Activated T-helper 17 cell treated with anti-CD3 and anti-CD28 coated beads, Interleukin-2, amount 50 U/mL, for 72 hours (primary cell): ENCODE results near the gene BMERB1. TPM values are rescaled to one million over a fixed set of nuclear protein-coding genes. Genes with fewer than 3 reads are reported as not detected.
A peak's percentile ranks its signal among the peaks of the same experiment; 100 is the strongest.

Experiments used
- ATAC-seq: fragments of 150-1000 bp; cut with Tn5 transposase; replicated peaks from 2 replicates; pipeline ENCODE4 v1.10.0; 2021; ENCODE audit warnings: mild to moderate bottlenecking, moderate library complexity
- H3K27ac Mint-ChIP-seq: one replicate; pipeline ENCODE4 v1.8.0; 2022; ENCODE audit warnings: mixed read lengths
- H3K27me3 Mint-ChIP-seq: one replicate; pipeline ENCODE4 v1.8.0; 2022; ENCODE audit warnings: mixed read lengths
- H3K36me3 Mint-ChIP-seq: one replicate; pipeline ENCODE4 v1.8.0; 2022; ENCODE audit warnings: low read depth, mild to moderate bottlenecking, mixed read lengths
- H3K4me1 Mint-ChIP-seq: one replicate; pipeline ENCODE4 v1.8.0; 2022; ENCODE audit warnings: mixed read lengths
- H3K4me3 Mint-ChIP-seq: one replicate; pipeline ENCODE4 v1.8.0; 2022; ENCODE audit warnings: mild to moderate bottlenecking, mixed read lengths
- H3K9me3 Mint-ChIP-seq: one replicate; pipeline ENCODE4 v1.8.0; 2022; ENCODE audit warnings: mixed read lengths
- total RNA-seq, 2 donors: library from RNA; stranded (reverse); gene quantifications; one replicate each; pipeline ENCODE4 v1.2.3, GENCODE V29; 2022

BMERB1 gene
- total RNA-seq, 2 donors from 2014 or later: 7.0 to 19.3 TPM

DNA sequence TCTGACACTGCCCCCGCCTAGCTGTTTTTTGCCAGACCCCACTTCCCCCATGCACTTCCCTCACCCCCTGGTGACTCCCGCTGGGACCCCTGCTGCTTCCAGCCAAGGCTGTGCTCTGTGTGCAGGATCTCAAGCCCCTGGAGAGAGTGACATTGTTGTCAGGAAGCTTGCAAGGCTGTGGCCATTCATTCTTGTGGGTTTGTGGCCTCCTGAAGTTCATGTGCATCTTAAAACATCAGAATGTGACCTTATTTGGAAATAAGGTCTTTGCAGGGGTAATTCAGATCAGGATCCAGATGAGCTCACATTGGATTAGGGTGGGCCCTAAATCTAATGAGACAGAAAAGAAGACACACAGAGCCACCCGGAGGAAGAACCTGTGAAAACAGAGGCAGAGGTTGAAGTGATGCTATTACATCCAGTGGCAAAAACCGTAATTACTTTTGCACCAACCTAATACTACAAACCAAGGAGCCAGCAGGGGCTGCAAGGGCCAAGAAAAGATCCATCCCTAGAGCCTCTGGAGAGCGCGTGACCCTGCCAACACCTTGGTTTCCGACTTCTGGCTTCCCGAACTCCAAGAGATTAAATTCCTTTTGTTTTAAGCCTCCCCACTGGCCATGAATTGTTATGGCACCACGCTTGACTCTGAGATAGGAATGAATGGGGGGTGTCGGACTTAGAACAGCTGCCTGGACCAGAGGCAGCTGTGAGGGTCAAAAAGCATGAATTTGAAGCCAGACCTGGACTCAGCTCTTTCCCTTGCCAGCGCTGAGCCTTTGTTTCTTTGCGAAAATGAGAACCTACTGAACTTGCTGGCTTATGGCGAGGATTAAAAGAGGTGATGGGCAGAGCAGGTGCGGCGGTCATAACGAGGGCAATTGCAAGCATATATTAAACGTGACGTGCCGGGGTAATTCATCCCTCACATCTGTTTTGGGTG, 75.5 kb downstream of the BMERB1 start:
- Mint-ChIP-seq H3K36me3 (no peaks in the 10 kb centered on the region), H3K4me3 (peak overlapping the region; percentile 50), H3K4me1 (peaks cover 8% of the 10 kb centered on the region), H3K9me3 (no peaks in the 10 kb centered on the region), H3K27ac (peak overlapping the region; percentile 79), H3K27me3 (no peaks in the 10 kb centered on the region)
- ATAC-seq: peak; percentile 37

GRCh38 chr16:15510992-15511391, 76.6 kb downstream of the BMERB1 start:
- Mint-ChIP-seq H3K4me3 (no peak overlapping the region), H3K27ac (no peak overlapping the region), H3K36me3 (no peaks in the 10 kb centered on the region), H3K27me3 (no peaks in the 10 kb centered on the region), H3K4me1 (peaks cover 8% of the 10 kb centered on the region), H3K9me3 (no peaks in the 10 kb centered on the region)
- no peak for ATAC-seq

- no peak for ATAC-seq
- peaks cover 8% of the 10 kb centered on the region for H3K4me1 Mint-ChIP-seq
- H3K27ac Mint-ChIP-seq: no peak overlapping the region
Observed at GRCh38 chr16:15511759-15512487, 77.5 kb downstream of the BMERB1 start.

DNA sequence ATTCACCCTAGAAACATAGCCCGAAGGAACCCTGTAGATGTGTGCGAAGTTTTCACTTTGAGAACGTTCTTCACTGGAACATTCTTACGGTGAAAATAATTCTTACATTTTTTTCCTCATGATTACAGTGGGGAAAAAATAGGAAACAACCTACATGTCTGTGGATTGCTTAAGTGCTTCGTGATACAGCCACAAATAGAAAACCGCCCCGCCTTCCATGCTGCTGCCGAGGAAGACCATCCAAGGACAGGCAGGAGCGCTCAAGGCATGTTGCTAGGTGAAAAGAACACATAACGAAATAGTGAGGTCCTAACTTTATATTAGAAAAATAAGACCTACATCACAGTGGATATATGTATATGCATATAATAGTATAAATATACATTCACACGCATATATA, 78.8 kb downstream of the BMERB1 start:
- no peak overlapping the region for H3K27ac Mint-ChIP-seq
- H3K36me3 Mint-ChIP-seq: no peaks in the 10 kb centered on the region
- H3K27me3 Mint-ChIP-seq: no peaks in the 10 kb centered on the region
- peaks cover 8% of the 10 kb centered on the region for H3K4me1 Mint-ChIP-seq
- H3K9me3 Mint-ChIP-seq: no peaks in the 10 kb centered on the region
- H3K4me3 Mint-ChIP-seq: no peak overlapping the region
- ATAC-seq: no peak

More at GRCh38 chr16:15511759-15512487, 77.5 kb downstream of the BMERB1 start:
- H3K36me3 Mint-ChIP-seq: no peaks in the 10 kb centered on the region
- no peaks in the 10 kb centered on the region for H3K27me3 Mint-ChIP-seq
- H3K4me3 Mint-ChIP-seq: no peak overlapping the region
- H3K9me3 Mint-ChIP-seq: no peaks in the 10 kb centered on the region

- H3K27ac Mint-ChIP-seq: no peak overlapping the region
- H3K4me1 Mint-ChIP-seq: no peaks in the 10 kb centered on the region
- no peaks in the 10 kb centered on the region for H3K36me3 Mint-ChIP-seq
- no peaks in the 10 kb centered on the region for H3K27me3 Mint-ChIP-seq
- H3K4me3 Mint-ChIP-seq: no peak overlapping the region
- H3K9me3 Mint-ChIP-seq: no peaks in the 10 kb centered on the region
- ATAC-seq: no peak
Observed at GRCh38 chr16:15515992-15516391, 81.6 kb downstream of the BMERB1 start.

DNA sequence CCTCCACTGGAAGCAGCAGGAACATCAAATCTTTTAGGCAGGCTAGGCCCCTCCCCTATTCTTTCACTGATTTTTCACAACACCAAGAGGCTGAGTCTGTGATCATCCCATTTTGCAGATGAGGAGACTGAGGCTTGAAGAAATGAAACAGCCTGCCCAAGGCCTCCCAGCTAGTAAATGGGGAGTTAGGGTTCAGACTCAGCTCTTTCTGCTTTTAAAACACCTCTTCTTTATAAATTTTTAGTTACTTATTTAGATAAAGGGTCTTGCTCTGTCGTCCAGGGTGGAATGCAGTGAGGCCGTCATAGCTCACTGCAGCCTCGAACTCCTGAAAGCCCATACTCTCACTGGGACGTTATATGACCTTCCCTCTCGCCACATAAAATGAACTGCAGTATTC, 82.2 kb downstream of the BMERB1 start:
- Mint-ChIP-seq H3K36me3 (no peaks in the 10 kb centered on the region), H3K27ac (no peak overlapping the region), H3K27me3 (no peaks in the 10 kb centered on the region), H3K4me3 (no peak overlapping the region), H3K9me3 (no peaks in the 10 kb centered on the region), H3K4me1 (no peaks in the 10 kb centered on the region)
- ATAC-seq: no peak

- Mint-ChIP-seq H3K27me3 (no peaks in the 10 kb centered on the region), H3K4me1 (peaks cover 3% of the 10 kb centered on the region), H3K9me3 (no peaks in the 10 kb centered on the region), H3K27ac (no peak overlapping the region), H3K36me3 (no peaks in the 10 kb centered on the region), H3K4me3 (no peak overlapping the region)
- no peak for ATAC-seq
Observed at GRCh38 chr16:15517743-15518377, 83.5 kb downstream of the BMERB1 start.

- peaks cover 11% of the 10 kb centered on the region for H3K4me1 Mint-ChIP-seq
- no peaks in the 10 kb centered on the region for H3K36me3 Mint-ChIP-seq
- no peak for ATAC-seq
- no peaks in the 10 kb centered on the region for H3K27me3 Mint-ChIP-seq
- H3K27ac Mint-ChIP-seq: no peak overlapping the region
- no peaks in the 10 kb centered on the region for H3K9me3 Mint-ChIP-seq
- no peak overlapping the region for H3K4me3 Mint-ChIP-seq
Observed at GRCh38 chr16:15518381-15519351, 84.3 kb downstream of the BMERB1 start.

- Mint-ChIP-seq H3K4me1 (peaks cover 11% of the 10 kb centered on the region), H3K27ac (no peak overlapping the region), H3K36me3 (no peaks in the 10 kb centered on the region), H3K4me3 (no peak overlapping the region), H3K9me3 (no peaks in the 10 kb centered on the region), H3K27me3 (no peaks in the 10 kb centered on the region)
- ATAC-seq: no peak
Observed at GRCh38 chr16:15519790-15520189, 85.4 kb downstream of the BMERB1 start.

DNA sequence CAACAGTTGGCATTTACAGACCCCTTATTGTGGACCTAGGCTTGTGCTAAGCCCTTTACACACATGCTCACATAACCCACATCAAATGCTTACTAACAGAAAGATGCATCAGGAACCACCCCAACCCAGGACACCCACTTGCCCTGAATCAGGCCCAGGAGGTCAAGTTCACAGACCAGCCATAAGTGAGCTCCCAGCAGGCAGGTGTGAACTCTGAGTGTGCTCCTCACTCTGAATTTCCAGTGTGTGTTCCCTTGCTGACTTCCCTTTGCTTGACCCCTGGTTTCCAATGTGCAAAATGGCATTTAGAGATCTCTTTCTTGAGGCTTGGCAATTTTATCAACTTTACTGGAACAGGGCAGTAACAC, 87.0 kb downstream of the BMERB1 start:
- H3K9me3 Mint-ChIP-seq: no peaks in the 10 kb centered on the region
- no peak for ATAC-seq
- no peaks in the 10 kb centered on the region for H3K36me3 Mint-ChIP-seq
- H3K27me3 Mint-ChIP-seq: no peaks in the 10 kb centered on the region
- no peak overlapping the region for H3K4me3 Mint-ChIP-seq
- peaks cover 11% of the 10 kb centered on the region for H3K4me1 Mint-ChIP-seq
- no peak overlapping the region for H3K27ac Mint-ChIP-seq

DNA sequence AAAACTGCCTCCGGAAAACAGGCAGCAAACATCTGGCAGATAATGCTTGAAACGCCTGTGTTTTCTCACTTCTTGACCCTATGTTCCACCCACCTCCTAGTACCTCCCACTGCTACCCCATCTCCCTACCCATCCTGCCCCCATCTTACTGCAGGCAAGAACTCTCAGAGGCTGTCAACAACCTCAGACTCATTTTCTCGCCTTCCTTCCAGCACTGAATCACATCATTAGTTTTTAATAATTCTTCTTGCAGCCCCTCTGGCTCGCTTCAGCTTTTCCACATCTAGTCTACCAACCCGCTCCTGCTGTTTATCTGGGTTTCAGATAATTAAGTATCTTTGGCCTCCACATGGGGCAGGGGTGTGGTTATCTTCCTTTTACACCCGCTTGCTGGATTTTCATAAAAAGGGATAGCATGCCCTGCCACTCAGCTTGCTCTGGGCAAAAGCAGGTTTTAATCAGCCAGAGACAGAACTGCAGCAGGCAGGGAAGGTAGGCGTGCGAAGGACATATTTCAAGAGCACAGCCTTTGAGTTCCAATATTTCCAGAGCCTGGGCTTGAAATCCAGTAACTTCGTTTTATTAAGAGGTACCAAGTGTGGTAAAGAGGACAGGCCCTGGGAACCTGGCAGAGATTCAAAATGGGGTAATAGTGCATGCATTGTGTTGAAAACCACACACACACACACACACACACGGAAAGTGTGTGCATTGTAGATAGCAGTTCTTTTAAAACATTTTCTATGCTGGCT, 87.5 kb downstream of the BMERB1 start:
- no peak overlapping the region for H3K4me3 Mint-ChIP-seq
- no peak for ATAC-seq
- H3K36me3 Mint-ChIP-seq: no peaks in the 10 kb centered on the region

DNA sequence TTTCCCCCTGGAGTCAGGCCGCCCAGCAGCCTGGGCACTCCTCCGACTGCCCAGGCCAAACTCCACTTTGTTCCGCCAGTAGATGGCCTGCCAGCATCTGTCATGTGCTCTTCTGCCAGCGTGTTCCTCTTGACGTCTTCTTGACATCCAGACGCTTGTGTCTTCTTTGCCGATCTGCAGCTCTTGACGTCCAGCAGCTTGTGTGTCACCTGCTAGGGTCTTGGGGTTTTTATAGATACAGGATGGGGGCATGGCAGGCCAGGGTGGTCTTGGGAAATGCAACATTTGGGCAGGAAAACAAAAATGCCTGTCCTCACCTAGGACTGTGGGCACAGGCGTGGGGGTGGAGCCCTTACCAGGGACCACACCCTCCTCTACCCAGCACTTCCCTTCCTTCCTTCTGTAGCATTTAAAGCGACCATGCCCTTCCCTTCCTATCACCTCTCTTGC, 88.7 kb downstream of the BMERB1 start:
- Mint-ChIP-seq H3K4me1 (peaks cover 11% of the 10 kb centered on the region), H3K36me3 (no peaks in the 10 kb centered on the region), H3K27me3 (no peaks in the 10 kb centered on the region), H3K4me3 (no peak overlapping the region), H3K9me3 (no peaks in the 10 kb centered on the region), H3K27ac (peak overlapping the region; percentile 14)
- ATAC-seq: no peak

More for the DNA sequence above, 87.5 kb downstream of the BMERB1 start:
- Mint-ChIP-seq H3K4me1 (peaks cover 11% of the 10 kb centered on the region), H3K27me3 (no peaks in the 10 kb centered on the region), H3K27ac (no peak overlapping the region), H3K9me3 (no peaks in the 10 kb centered on the region)

- no peak for ATAC-seq
- no peaks in the 10 kb centered on the region for H3K36me3 Mint-ChIP-seq
- H3K4me1 Mint-ChIP-seq: peaks cover 11% of the 10 kb centered on the region
- H3K4me3 Mint-ChIP-seq: no peak overlapping the region
- H3K9me3 Mint-ChIP-seq: no peaks in the 10 kb centered on the region
- no peak overlapping the region for H3K27ac Mint-ChIP-seq
- H3K27me3 Mint-ChIP-seq: no peaks in the 10 kb centered on the region
Observed at GRCh38 chr16:15523939-15524338, 89.6 kb downstream of the BMERB1 start.
